Measurements from ENCODE around the gene IFTAP. TPM values are rescaled to one million over a fixed set of nuclear protein-coding genes. Genes with fewer than 3 reads are reported as not detected.

Gene IFTAP
- total and polyA plus RNA-seq, 2 donors (not counting 3 experiments of a cell fraction or from before 2014, with no cell fraction given) = 15.8 to 19.6 TPM

GRCh38 chr11:36601155-36601554 is 6.9 kb downstream of the IFTAP start:
- Histone ChIP-seq H2AFZ (ENCODE audit: low read depth, low read length) (no peak overlapping the region), H4K20me1 (replicated peaks; ENCODE audit: control insufficient read depth, extremely low read depth, insufficient read depth, low read length) (no peaks in the 10 kb centered on the region), H3K9ac (replicated peaks; ENCODE audit: extremely low read depth, insufficient read depth, low read length) (no peak overlapping the region), H3K27me3 (ENCODE audit: control insufficient read depth in 2 of 2, insufficient read depth in 2 of 2, low read length in 2 of 2) (no peaks in the 10 kb centered on the region), H3K9me1 (replicated peaks; ENCODE audit: control insufficient read depth, extremely low read depth, insufficient read depth, low read length) (no peaks in the 10 kb centered on the region), H3K4me2 (ENCODE audit: insufficient read depth, low read length) (no peak overlapping the region), H3K4me3 (replicated peaks in 1 of 3; ENCODE audit: insufficient read depth in 1 of 3, low read depth in 1 of 3, low read length in 3 of 3) (no peak overlapping the region), H3K9me3 (replicated peaks; ENCODE audit: control insufficient read depth, insufficient read depth, low read length) (no peaks in the 10 kb centered on the region), H3K79me2 (ENCODE audit: control insufficient read depth, insufficient read depth, low read length) (no peaks in the 10 kb centered on the region), H3K27ac (ENCODE audit: insufficient read depth, low read depth, low read length) (no peak overlapping the region), H3K4me1 (ENCODE audit: control insufficient read depth, extremely low read depth, insufficient read depth, low read length) (no peaks in the 10 kb centered on the region), H3K36me3 (ENCODE audit: control insufficient read depth in 2 of 2, extremely low read depth in 1 of 2, insufficient read depth in 2 of 2, low read length in 2 of 2) (no peaks in the 10 kb centered on the region)
- dilution Hi-C loops (cut with MboI; ENCODE audit: extremely low pct_ligation_motif_present, low sequenced_read_pairs) = no loop called here
- no TSS peak for BruUV-seq (replicated peaks)
- DNase-seq (ENCODE audit: low read depth, low spot score) (no peak), FAIRE-seq (no peak)
- ChIA-PET POLR2A (no interaction called here), CTCF (no interaction called here)
- intact Hi-C loops (cut with micrococcal nuclease) = no loop called here
- TF ChIP-seq POLR2A (IDR thresholded peaks at IDR 0.05; ENCODE audit: low read depth, low read length) (no peak), GATA2 (IDR thresholded peaks at IDR 0.05; ENCODE audit: insufficient read depth, insufficient read length, low read depth, low read length) (no peak), JUN (IDR thresholded peaks at IDR 0.05; ENCODE audit: borderline replicate concordance, insufficient read depth, insufficient read length, low read depth) (no peak), FOS (IDR thresholded peaks at IDR 0.05; ENCODE audit: borderline replicate concordance, insufficient read depth, low read length) (no peak), MAX (IDR thresholded peaks at IDR 0.05; ENCODE audit: insufficient read depth, insufficient read length) (no peak), CTCF (IDR thresholded peaks at IDR 0.05; ENCODE audit: extremely low read depth in 1 of 2, insufficient read depth in 1 of 2, low read depth in 1 of 2, low read length in 2 of 2) (no peak), MYC (IDR thresholded peaks at IDR 0.05; ENCODE audit: low read depth, low read length) (no peak), POLR2AphosphoS5 (IDR thresholded peaks at IDR 0.05; ENCODE audit: insufficient read depth, low read depth, low read length) (no peak), EZH2 (IDR thresholded peaks at IDR 0.05; ENCODE audit: borderline replicate concordance, low read depth, low read length, severe bottlenecking) (no peak)

Data from endothelial cell of umbilical vein (primary cell).